IMR-90 (cell line): Measurements from ENCODE around the gene KLK1. TPM values are rescaled to one million over a fixed set of nuclear protein-coding genes. Genes with fewer than 3 reads are reported as not detected.

ENCODE experiments used
- ATAC-seq: fragments of 200-7000 bp; cut with Tn5 transposase; 2 replicates; pipeline ENCODE4 v1.9.1; 2020; ENCODE audit warnings: low read depth, mild to moderate bottlenecking, moderate library complexity
- BruUV-seq: library from RNA; stranded (reverse); fragments of 400-500 nt; replicated peaks from 2 replicates; lab custom pipeline; 2021; lab: Mats Ljungman, UMichigan
- CTCF ChIA-PET: fragments of 300-600 bp; formaldehyde crosslinking; extraction: SDS; loops from one replicate; lab custom pipeline; 2021; ENCODE audit warnings: antibody characterized with exemption; lab: Yijun Ruan, JAX
- POLR2A ChIA-PET: fragments of 300-600 bp; sonication (Branson Sonifier 250); formaldehyde crosslinking; loops from one replicate; lab custom pipeline; 2022; ENCODE audit warnings: antibody characterized with exemption; ENCODE audit not compliant: unreplicated experiment; lab: Charles Lee
- DNase-seq: peaks from one replicate; pipeline ENCODE4 v3.0.0; 2013
- H2AFZ ChIP-seq: replicated peaks from 2 replicates; pipeline ENCODE3; 2013; ENCODE audit warnings: low read length, mild to moderate bottlenecking; ENCODE audit not compliant: poor library complexity
- H2AK5ac ChIP-seq: 2 replicates; pipeline ENCODE4 v1.6.1; 2013; ENCODE audit warnings: low read depth, low read length, inconsistent platforms
- H2AK9ac ChIP-seq: replicated peaks from 2 replicates; pipeline ENCODE3; 2013; ENCODE audit warnings: mild to moderate bottlenecking, low read depth, low read length, moderate library complexity; ENCODE audit not compliant: poor library complexity
- H2BK120ac ChIP-seq: 2 replicates; pipeline ENCODE4 v1.6.1; 2013; ENCODE audit warnings: low read depth, low read length, inconsistent platforms
- H2BK15ac ChIP-seq: 3 replicates; pipeline ENCODE4 v1.6.1; 2013; ENCODE audit warnings: low read depth, low read length, inconsistent platforms
- H2BK20ac ChIP-seq: 2 replicates; pipeline ENCODE4 v1.6.1; 2013; ENCODE audit warnings: low read depth, mild to moderate bottlenecking, inconsistent platforms, low read length, moderate library complexity
- H2BK5ac ChIP-seq: 2 replicates; pipeline ENCODE4 v1.6.1; 2013; ENCODE audit warnings: mild to moderate bottlenecking, low read depth, low read length, inconsistent platforms; ENCODE audit not compliant: poor library complexity, severe bottlenecking
- H3K14ac ChIP-seq: replicated peaks from 2 replicates; pipeline ENCODE4 v1.6.1; 2013; ENCODE audit warnings: low read depth, low read length, inconsistent platforms
- H3K18ac ChIP-seq: 2 replicates; pipeline ENCODE4 v1.6.1; 2013; ENCODE audit warnings: low read depth, low read length, control low read depth
- H3K23ac ChIP-seq: 2 replicates; pipeline ENCODE4 v1.6.1; 2013; ENCODE audit warnings: low read depth, low read length, inconsistent platforms
- H3K27ac ChIP-seq: 2 replicates; pipeline ENCODE4 v1.5.1; 2013; ENCODE audit warnings: mild to moderate bottlenecking, control low read depth, low read length; ENCODE audit not compliant: insufficient read depth
- H3K27me3 ChIP-seq: 2 replicates; pipeline ENCODE4 v1.6.1; 2013; ENCODE audit warnings: low read length; ENCODE audit not compliant: control insufficient read depth, insufficient read depth
- H3K36me3 ChIP-seq: 2 replicates; pipeline ENCODE4 v1.6.1; 2013; ENCODE audit warnings: low read length, mixed read lengths; ENCODE audit not compliant: control insufficient read depth, insufficient read depth
- H3K4ac ChIP-seq: 2 replicates; pipeline ENCODE4 v1.6.1; 2013; ENCODE audit warnings: low read depth, low read length, inconsistent platforms
- H3K4me1 ChIP-seq: 2 replicates; pipeline ENCODE4 v1.6.1; 2013; ENCODE audit warnings: low read length, mixed read lengths; ENCODE audit not compliant: control insufficient read depth, insufficient read depth
- H3K4me2 ChIP-seq: 2 replicates; pipeline ENCODE4 v1.6.1; 2013; ENCODE audit warnings: low read depth, mild to moderate bottlenecking, control low read depth, low read length, moderate library complexity
- H3K4me3 ChIP-seq: 2 replicates; pipeline ENCODE4 v1.5.1; 2013; ENCODE audit warnings: low read depth, mild to moderate bottlenecking, control low read depth, low read length, moderate library complexity; ENCODE audit not compliant: insufficient read depth
- H3K56ac ChIP-seq: 2 replicates; pipeline ENCODE4 v1.6.1; 2013; ENCODE audit warnings: low read length, inconsistent platforms; ENCODE audit not compliant: insufficient read depth; ENCODE audit errors: extremely low read depth
- H3K79me1 ChIP-seq, 2 experiments: 2 replicates each; pipeline ENCODE4 v1.6.1; 2013; ENCODE audit warnings: low read length in 2 of 2, inconsistent platforms in 1 of 2, low read depth in 1 of 2
- H3K9ac ChIP-seq: 2 replicates; pipeline ENCODE4 v1.6.1; 2013; ENCODE audit warnings: low read depth, low read length, control low read depth
- H3K9me1 ChIP-seq: 2 replicates; pipeline ENCODE4 v1.6.1; 2013; ENCODE audit warnings: low read length, inconsistent platforms; ENCODE audit not compliant: insufficient read depth
- H3K9me3 ChIP-seq: 2 replicates; pipeline ENCODE4 v1.6.1; 2013; ENCODE audit warnings: low read length; ENCODE audit not compliant: control insufficient read depth, insufficient read depth
- H4K20me1 ChIP-seq: 2 replicates; pipeline ENCODE4 v1.6.1; 2013; ENCODE audit warnings: low read length, inconsistent platforms; ENCODE audit not compliant: insufficient read depth
- H4K5ac ChIP-seq: 2 replicates; pipeline ENCODE4 v1.6.1; 2013; ENCODE audit warnings: mild to moderate bottlenecking, low read depth, low read length, control low read depth
- H4K8ac ChIP-seq, 2 experiments: 2 replicates each; pipeline ENCODE4 v1.6.1; 2013; ENCODE audit warnings: low read depth in 2 of 2, low read length in 2 of 2, control low read depth in 1 of 2, inconsistent platforms in 1 of 2
- H4K91ac ChIP-seq: 2 replicates; pipeline ENCODE4 v1.6.1; 2013; ENCODE audit warnings: low read depth, low read length, inconsistent platforms; ENCODE audit not compliant: insufficient read depth
- MAZ ChIP-seq: IDR thresholded peaks from 2 replicates; pipeline ENCODE4 v1.6.1; 2012; ENCODE audit warnings: low read depth, mild to moderate bottlenecking, low read length, improper control_type of control experiment, moderate library complexity, borderline replicate concordance
- MXI1 ChIP-seq: IDR thresholded peaks from 2 replicates; pipeline ENCODE4 v1.6.1; 2012; ENCODE audit warnings: low read depth, mild to moderate bottlenecking, low read length, moderate library complexity, borderline replicate concordance
- NFE2L2 ChIP-seq: fragments of 150-350 bp; IDR thresholded peaks from 2 replicates; pipeline ENCODE4 v1.6.1; 2016; ENCODE audit warnings: low read depth, mild to moderate bottlenecking, low read length
- SMC3 ChIP-seq: fragments of 150-350 bp; IDR thresholded peaks from 2 replicates; pipeline ENCODE4 v1.6.1; 2016; ENCODE audit warnings: low read depth, mild to moderate bottlenecking, antibody characterized with exemption, low read length, moderate library complexity
- USF2 ChIP-seq: fragments of 150-350 bp; IDR thresholded peaks from 2 replicates; pipeline ENCODE4 v1.6.1; 2017; ENCODE audit warnings: mild to moderate bottlenecking, antibody characterized with exemption, low read length, low read depth
- WGBS, 2 experiments: methylation state at CpG; one replicate each; pipeline versions ENCODE4 v1.1.5 to v1.1.7; 2013; ENCODE audit warnings: missing lambda C conversion rate in 2 of 2; ENCODE audit not compliant: insufficient read length in 1 of 2; ENCODE audit errors: extremely low coverage in 2 of 2; 5-methylcytosine and 5-hydroxymethylcytosine counted together
- dilution Hi-C: fragments of 300-500 bp; cut with HindIII; formaldehyde crosslinking; loops from one replicate; pipeline ENCODE4 v1.14.3; 2018; ENCODE audit warnings: low sequenced_read_pairs; ENCODE audit not compliant: unreplicated experiment
- in situ Hi-C: fragments of 300-500 bp; cut with MboI; formaldehyde crosslinking; loops from 3 replicates; pipeline ENCODE4 v1.14.3; 2019; ENCODE audit warnings: low sequenced_read_pairs, inconsistent platforms, mixed read lengths
- intact Hi-C: fragments of 100-400 bp; cut with micrococcal nuclease; formaldehyde crosslinking; loops from 2 replicates; pipeline ENCODE4 v1.10.0; 2022
- polyA plus RNA-seq, 3 experiments: library from polyadenylated mRNA; depleted of rRNA; stranded (reverse); fragments of >200 nt; gene quantifications; 2 replicates each; pipeline ENCODE4 v1.2.3, GENCODE V29; 2012; ENCODE audit warnings: low replicate concordance in 1 of 3
- total RNA-seq: library from RNA; depleted of rRNA; stranded (reverse); fragments of >200 nt; gene quantifications from 2 replicates; pipeline ENCODE4 v1.2.3, GENCODE V29; 2012

KLK1 gene
- total and polyA plus RNA-seq, 2 of the 4 experiments (the other 2 are of a cell fraction) = not detected

DNA sequence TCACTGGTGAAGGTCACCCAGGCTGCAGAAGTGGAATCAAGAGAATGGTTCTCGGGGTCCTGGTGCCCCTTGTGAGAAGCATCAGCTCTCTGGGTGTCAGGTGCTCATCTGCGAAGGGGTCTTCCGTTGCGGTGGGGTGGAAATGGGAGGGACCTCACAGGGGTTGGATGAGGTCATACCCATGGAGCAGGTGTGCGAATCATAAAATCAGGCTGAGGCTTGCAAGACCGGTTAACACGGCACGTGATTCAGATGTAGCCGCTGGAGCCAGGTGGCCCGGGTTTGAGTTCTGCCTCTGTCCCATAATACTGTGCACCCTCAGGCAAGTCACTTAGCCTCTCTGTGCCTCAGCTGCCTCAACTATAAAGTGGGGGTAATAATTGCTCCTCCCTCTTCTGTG, 13.7 kb upstream of the KLK1 start:
- H2BK5ac ChIP-seq = no peak overlapping the region
- no peak overlapping the region for H3K9ac ChIP-seq
- POLR2A ChIA-PET = no interaction called here
- no peaks in the 10 kb centered on the region for H3K27me3 ChIP-seq
- H4K5ac ChIP-seq = no peak overlapping the region
- intact Hi-C loops = no loop called here
- no peak overlapping the region for H3K4ac ChIP-seq
- H4K20me1 ChIP-seq = no peaks in the 10 kb centered on the region
- BruUV-seq = no TSS peak
- CTCF ChIA-PET = no interaction called here
- DNase-seq (no peak), ATAC-seq (no peak)
- no peaks in the 10 kb centered on the region for H3K9me3 ChIP-seq
- no peak overlapping the region for H3K18ac ChIP-seq
- H3K4me3 ChIP-seq = no peak overlapping the region
- TF ChIP-seq MXI1 (no peak), NFE2L2 (no peak), USF2 (no peak), MAZ (no peak), SMC3 (no peak)
- no peak overlapping the region for H3K4me2 ChIP-seq
- dilution Hi-C loops = no loop called here
- no peak overlapping the region for H4K91ac ChIP-seq
- H4K8ac ChIP-seq = no peak overlapping the region
- no peak overlapping the region for H2BK20ac ChIP-seq
- H2BK120ac ChIP-seq = no peak overlapping the region
- no peak overlapping the region for H3K14ac ChIP-seq
- WGBS, 2 experiments = 87% methylated on average over 6 of the region's 10 CpGs; no CpG with 5 or more reads in 1 of the 2 experiments
- H2AK5ac ChIP-seq = no peak overlapping the region
- H2AFZ ChIP-seq = no peak overlapping the region
- no peaks in the 10 kb centered on the region for H3K4me1 ChIP-seq
- H3K9me1 ChIP-seq = no peaks in the 10 kb centered on the region
- in situ Hi-C loops = no loop called here
- H3K56ac ChIP-seq = no peak overlapping the region
- H2AK9ac ChIP-seq = no peak overlapping the region
- H3K36me3 ChIP-seq = no peaks in the 10 kb centered on the region
- no peak overlapping the region for H2BK15ac ChIP-seq
- H3K27ac ChIP-seq = no peak overlapping the region
- H3K79me1 ChIP-seq = no peaks in the 10 kb centered on the region
- no peak overlapping the region for H3K23ac ChIP-seq
